Measurements from ENCODE around the gene TNC.

The TNC gene

GRCh38 chr9:114985959-114986501, 131.9 kb downstream of the TNC start:
- H3K4me1 ChIP-seq: no peaks in the 10 kb centered on the region
- no peak for DNase-seq
- TF ChIP-seq, protein P1, sequence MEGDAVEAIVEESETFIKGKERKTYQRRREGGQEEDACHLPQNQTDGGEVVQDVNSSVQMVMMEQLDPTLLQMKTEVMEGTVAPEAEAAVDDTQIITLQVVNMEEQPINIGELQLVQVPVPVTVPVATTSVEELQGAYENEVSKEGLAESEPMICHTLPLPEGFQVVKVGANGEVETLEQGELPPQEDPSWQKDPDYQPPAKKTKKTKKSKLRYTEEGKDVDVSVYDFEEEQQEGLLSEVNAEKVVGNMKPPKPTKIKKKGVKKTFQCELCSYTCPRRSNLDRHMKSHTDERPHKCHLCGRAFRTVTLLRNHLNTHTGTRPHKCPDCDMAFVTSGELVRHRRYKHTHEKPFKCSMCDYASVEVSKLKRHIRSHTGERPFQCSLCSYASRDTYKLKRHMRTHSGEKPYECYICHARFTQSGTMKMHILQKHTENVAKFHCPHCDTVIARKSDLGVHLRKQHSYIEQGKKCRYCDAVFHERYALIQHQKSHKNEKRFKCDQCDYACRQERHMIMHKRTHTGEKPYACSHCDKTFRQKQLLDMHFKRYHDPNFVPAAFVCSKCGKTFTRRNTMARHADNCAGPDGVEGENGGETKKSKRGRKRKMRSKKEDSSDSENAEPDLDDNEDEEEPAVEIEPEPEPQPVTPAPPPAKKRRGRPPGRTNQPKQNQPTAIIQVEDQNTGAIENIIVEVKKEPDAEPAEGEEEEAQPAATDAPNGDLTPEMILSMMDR (IDR thresholded peaks at IDR 0.05; ENCODE audit: low read depth, low read length): no peak

GRCh38 chr9:114981063-114981462, 136.9 kb downstream of the TNC start:
- H3K9me3 ChIP-seq: no peaks in the 10 kb centered on the region
- no peaks in the 10 kb centered on the region for H3K27me3 ChIP-seq
- TF ChIP-seq, protein P1 (IDR thresholded peaks at IDR 0.05; ENCODE audit: low read depth, low read length): no peak
- H3K4me3 ChIP-seq (ENCODE audit: low read depth, low read length): no peak overlapping the region
- no peaks in the 10 kb centered on the region for H3K36me3 ChIP-seq
- no peaks in the 10 kb centered on the region for H3K4me1 ChIP-seq
- no peak for DNase-seq

More at GRCh38 chr9:114985959-114986501, 131.9 kb downstream of the TNC start:
- Histone ChIP-seq H3K9me3 (no peaks in the 10 kb centered on the region), H3K36me3 (no peaks in the 10 kb centered on the region), H3K27me3 (no peaks in the 10 kb centered on the region), H3K4me3 (ENCODE audit: low read depth, low read length) (no peak overlapping the region)

GRCh38 chr9:114973216-114973615, 144.7 kb downstream of the TNC start:
- DNase-seq: no peak
- Histone ChIP-seq H3K36me3 (no peaks in the 10 kb centered on the region), H3K4me1 (no peaks in the 10 kb centered on the region), H3K9me3 (no peaks in the 10 kb centered on the region), H3K4me3 (ENCODE audit: low read depth, low read length) (no peak overlapping the region), H3K27me3 (no peaks in the 10 kb centered on the region)
- TF ChIP-seq, protein P1 (IDR thresholded peaks at IDR 0.05; ENCODE audit: low read depth, low read length): no peak

DNA sequence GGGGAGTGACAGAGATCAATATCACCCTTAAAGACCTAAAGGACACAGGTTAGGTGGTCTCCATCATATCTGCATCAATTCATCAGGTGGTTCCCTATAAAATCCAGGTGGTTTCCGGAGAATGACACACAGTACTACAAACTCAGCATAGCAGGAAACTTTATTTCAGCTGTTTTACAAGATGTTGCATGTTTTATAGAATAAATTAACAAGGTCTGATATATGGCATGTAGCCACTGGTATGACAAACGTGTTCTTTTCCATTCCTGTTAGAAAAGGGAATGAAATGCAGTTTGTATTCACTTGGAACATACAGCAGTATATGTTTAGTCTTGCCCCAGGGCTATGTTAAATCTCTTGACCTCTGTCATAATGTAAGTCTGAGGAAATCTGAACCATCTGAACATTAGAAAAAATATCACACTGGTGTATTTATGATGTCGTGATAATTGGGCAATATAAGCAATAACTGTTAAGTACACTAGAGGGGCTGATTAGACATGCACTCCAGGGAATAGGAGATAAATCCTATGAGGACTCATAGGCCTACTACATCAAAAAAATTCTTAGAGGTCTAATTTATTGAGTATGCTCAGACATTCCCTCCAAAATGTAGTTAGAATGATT, 145.3 kb downstream of the TNC start:
- TF ChIP-seq, protein P1 (IDR thresholded peaks at IDR 0.05; ENCODE audit: low read depth, low read length): no peak

More for the DNA sequence above, 145.3 kb downstream of the TNC start:
- Histone ChIP-seq H3K36me3 (no peaks in the 10 kb centered on the region), H3K9me3 (no peaks in the 10 kb centered on the region), H3K4me1 (no peaks in the 10 kb centered on the region), H3K4me3 (ENCODE audit: low read depth, low read length) (no peak overlapping the region), H3K27me3 (no peaks in the 10 kb centered on the region)
- DNase-seq: no peak

All from BE2C (cell line).